Vagina (tissue), 2 donors: ENCODE data around the gene CDH10.

ENCODE experiments used
- POLR2A ChIP-seq, 2 donors: fragments of 450-650 bp; IDR thresholded peaks; one replicate each; pipeline ENCODE4 v1.6.1; 2017; ENCODE audit warnings: antibody characterized with exemption in 2 of 2, mild to moderate bottlenecking in 2 of 2, moderate library complexity in 2 of 2
- TF ChIP-seq, protein P1 (sequence below), 3 experiments: fragments of 450-650 bp in 2 of 3; fragments of 200-600 bp in 1 of 3; sonication (generic) in 1 of 3; IDR thresholded peaks; one replicate each; pipeline ENCODE4 v1.5.1; 2017 to 2019; ENCODE audit warnings: antibody characterized with exemption in 3 of 3, mild to moderate bottlenecking in 2 of 3, moderate library complexity in 2 of 3

DNA sequence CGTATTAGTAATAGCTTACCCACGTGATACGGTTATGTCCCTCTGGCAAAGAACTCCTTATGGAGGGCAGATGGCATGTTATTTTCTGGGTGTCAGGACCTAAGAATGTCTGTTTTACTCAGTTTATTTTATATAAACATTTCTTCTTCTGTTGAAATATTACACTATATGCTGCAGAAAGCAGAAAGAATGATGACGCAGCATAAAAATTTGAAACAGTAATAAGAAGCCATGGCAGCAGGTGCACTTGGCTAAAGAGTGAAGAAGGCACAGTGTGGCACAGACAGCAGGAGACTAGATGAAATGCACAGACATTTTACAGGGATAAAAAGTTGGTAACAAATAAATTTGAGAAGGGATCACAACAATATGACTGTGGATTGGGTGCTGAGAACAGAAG lies 46.3 kb upstream of the CDH10 start:
- TF ChIP-seq, protein P1, sequence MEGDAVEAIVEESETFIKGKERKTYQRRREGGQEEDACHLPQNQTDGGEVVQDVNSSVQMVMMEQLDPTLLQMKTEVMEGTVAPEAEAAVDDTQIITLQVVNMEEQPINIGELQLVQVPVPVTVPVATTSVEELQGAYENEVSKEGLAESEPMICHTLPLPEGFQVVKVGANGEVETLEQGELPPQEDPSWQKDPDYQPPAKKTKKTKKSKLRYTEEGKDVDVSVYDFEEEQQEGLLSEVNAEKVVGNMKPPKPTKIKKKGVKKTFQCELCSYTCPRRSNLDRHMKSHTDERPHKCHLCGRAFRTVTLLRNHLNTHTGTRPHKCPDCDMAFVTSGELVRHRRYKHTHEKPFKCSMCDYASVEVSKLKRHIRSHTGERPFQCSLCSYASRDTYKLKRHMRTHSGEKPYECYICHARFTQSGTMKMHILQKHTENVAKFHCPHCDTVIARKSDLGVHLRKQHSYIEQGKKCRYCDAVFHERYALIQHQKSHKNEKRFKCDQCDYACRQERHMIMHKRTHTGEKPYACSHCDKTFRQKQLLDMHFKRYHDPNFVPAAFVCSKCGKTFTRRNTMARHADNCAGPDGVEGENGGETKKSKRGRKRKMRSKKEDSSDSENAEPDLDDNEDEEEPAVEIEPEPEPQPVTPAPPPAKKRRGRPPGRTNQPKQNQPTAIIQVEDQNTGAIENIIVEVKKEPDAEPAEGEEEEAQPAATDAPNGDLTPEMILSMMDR (IDR thresholded peaks at IDR 0.05): no peak
- no peak for TF ChIP-seq POLR2A (IDR thresholded peaks at IDR 0.05)
